GM06990 (cell line): ENCODE data around the gene TSACC.
"Not testable (repeated sequence)": the region's sequence is repeated elsewhere in the genome, so short reads cannot be mapped to it uniquely, and the experiment has no call there.

Experiments used
- DNase-seq: peaks from one replicate; pipeline ENCODE4 v3.0.0-alpha.2; 2011; ENCODE audit not compliant: insufficient read length; ENCODE audit errors: extremely low read depth
- H3K27me3 ChIP-seq: replicated peaks from 2 replicates; pipeline ENCODE4 v1.6.0; 2011; ENCODE audit warnings: low read length; ENCODE audit not compliant: control insufficient read depth, insufficient read depth
- H3K36me3 ChIP-seq: 2 replicates; pipeline ENCODE4 v1.5.1; 2011; ENCODE audit warnings: low read length; ENCODE audit not compliant: control insufficient read depth, insufficient read depth
- H3K4me3 ChIP-seq: replicated peaks from 2 replicates; pipeline ENCODE4 v1.5.1; 2011; ENCODE audit warnings: low read depth, mild to moderate bottlenecking, control low read depth, low read length
- TF ChIP-seq, protein P1 (sequence below): IDR thresholded peaks from 2 replicates; pipeline ENCODE4 v1.5.1; 2011; ENCODE audit warnings: low read length, control low read depth, mild to moderate bottlenecking, inconsistent platforms; ENCODE audit not compliant: insufficient read depth, poor library complexity, severe bottlenecking

Gene TSACC

DNA sequence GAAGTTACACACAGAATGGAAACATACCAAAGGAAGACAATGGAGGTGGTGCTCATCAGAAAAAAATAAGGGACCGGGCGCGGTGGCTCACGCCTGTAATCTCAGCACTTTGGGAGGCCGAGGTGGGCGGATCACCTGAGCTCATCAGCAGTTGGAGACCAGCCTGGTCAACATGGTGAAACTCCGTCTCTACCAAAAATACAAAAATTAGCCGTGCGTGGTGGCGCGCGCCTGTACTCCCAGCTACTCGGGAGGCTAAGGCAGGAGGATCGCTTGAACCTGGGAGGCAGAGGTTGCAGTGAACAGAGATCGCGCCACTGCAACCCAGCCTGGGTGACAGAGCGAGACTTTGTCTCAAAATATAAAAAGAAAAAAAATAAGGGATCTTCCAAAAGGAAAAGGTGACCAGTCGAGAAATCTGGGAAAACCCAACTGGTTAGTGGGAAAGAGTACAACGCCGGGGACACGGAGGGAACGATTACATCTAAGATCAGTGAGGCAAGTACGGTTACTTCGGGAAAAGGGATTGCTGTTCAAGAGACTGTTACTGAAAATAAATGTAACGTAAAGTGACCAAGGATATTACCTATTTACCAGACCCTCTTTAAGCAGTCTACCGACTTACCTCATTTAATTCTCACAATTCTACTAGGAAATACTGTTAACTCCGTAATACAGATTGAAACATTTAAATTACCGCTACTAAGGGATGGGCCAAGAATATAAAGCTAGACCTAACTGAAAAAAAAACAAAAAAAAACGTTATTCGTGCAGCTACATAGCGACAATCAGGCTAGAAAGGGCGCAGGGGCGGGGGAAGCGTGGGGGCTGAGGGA, 1.1 kb upstream of the TSACC start:
- DNase-seq, result no peak
- Histone ChIP-seq H3K27me3 (no peaks in the 10 kb centered on the region), H3K4me3 (peak overlapping the region; percentile 84), H3K36me3 (peaks cover 9% of the 10 kb centered on the region)
- TF ChIP-seq, protein P1, sequence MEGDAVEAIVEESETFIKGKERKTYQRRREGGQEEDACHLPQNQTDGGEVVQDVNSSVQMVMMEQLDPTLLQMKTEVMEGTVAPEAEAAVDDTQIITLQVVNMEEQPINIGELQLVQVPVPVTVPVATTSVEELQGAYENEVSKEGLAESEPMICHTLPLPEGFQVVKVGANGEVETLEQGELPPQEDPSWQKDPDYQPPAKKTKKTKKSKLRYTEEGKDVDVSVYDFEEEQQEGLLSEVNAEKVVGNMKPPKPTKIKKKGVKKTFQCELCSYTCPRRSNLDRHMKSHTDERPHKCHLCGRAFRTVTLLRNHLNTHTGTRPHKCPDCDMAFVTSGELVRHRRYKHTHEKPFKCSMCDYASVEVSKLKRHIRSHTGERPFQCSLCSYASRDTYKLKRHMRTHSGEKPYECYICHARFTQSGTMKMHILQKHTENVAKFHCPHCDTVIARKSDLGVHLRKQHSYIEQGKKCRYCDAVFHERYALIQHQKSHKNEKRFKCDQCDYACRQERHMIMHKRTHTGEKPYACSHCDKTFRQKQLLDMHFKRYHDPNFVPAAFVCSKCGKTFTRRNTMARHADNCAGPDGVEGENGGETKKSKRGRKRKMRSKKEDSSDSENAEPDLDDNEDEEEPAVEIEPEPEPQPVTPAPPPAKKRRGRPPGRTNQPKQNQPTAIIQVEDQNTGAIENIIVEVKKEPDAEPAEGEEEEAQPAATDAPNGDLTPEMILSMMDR, result no peak

DNA sequence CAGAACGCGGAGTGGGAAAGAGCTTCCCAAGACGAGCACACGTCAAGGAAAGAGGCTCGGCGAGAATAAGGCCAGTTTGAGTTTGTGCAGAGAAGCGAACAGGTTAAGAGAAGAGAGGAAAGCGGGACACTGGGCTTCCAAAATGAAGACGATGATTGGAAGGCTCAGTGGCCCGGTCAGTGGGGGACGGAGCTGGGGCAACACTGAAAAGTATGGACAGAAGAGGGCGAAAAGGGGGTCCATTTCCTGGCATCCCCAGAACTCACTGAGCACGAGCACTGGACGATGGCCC, 492 bp upstream of the TSACC start:
- DNase-seq, result no peak
- H3K27me3 ChIP-seq, result no peaks in the 10 kb centered on the region
- peak overlapping the region; percentile 84 for H3K4me3 ChIP-seq
- TF ChIP-seq, protein P1, result no peak
- peaks cover 9% of the 10 kb centered on the region for H3K36me3 ChIP-seq

DNA sequence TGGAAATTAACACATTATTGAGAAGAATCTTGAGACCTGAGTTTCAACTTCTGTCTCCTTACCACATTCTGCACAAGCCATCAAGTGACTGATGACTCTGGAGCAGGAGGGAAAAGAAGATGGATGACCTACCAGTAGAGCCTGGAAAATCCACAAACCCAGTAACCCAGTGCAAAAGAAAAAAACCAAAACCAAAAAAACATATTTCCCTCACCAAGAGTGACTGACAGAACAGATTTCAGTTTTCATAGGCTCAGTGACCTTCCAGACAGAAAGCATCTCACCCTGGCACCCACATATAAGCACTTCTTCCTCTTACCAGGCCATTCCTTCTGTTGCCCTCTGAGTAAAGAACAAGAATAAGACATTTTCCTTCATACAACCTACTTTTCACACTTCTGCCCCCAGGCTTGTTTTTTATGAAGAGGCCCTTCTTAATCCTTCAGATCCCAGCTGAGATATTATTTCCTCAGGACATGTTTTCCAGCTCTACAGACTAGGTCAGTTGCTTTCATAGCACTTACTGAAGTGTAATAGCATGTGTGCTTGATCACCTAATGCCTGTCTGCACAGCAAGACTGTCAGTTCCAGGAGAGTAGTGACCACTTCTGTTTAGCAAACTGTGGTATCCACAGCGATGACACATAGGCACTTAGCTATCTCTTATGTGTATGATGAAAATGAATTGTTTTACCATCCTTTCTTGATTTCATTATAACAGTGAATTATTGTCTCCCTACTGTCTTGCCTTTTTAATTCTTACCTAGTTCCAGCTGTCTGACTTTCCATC, 4.0 kb downstream of the TSACC start:
- no peaks in the 10 kb centered on the region for H3K36me3 ChIP-seq
- peaks cover 1% of the 10 kb centered on the region; the same call in 1 of the 2 replicates for H3K27me3 ChIP-seq
- DNase-seq, result no peak
- TF ChIP-seq, protein P1, result no peak
- H3K4me3 ChIP-seq, result no peak overlapping the region

DNA sequence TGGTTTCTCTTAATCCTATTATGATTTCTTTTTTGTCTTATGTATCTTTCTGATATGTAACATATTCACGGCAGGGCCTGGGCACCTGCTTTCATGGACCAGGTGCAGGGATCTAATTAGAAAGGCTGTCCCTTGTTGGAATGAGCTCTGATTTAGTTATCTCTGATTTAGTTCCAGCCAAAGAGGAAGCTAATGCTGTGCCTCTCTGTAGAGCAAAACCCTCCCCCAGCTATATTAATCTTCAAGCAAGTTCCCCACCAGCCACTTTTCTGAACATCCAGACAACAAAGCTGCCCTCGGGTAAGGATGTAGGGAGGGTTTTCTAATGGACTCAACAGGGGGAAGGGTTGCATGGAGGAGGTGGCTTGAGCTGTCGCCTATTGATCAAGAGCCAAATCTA, 6.1 kb downstream of the TSACC start:
- Histone ChIP-seq H3K4me3 (no peak overlapping the region), H3K36me3 (no peaks in the 10 kb centered on the region), H3K27me3 (peaks cover 1% of the 10 kb centered on the region)
- DNase-seq, result no peak
- TF ChIP-seq, protein P1, result no peak

DNA sequence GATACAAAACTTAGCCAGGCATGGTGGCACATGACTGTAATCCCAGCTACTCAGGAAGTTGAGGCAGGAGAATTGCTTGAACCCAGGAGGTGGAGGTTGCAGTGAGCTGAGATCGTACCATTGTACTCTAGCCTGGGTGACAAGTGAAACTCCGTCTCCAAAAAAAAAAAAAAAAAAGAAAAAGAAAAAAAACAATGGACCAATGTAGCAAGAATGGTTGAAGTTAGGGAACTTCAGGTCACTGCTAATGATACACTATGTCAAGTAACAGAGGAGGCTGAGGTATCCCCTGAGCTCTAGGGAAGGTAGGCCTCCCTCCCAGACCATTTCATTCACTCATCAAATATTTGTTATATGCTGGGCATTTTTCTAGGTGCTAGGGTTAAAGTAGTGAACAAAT, 7.7 kb downstream of the TSACC start:
- not testable (repeated sequence) for DNase-seq, H3K27me3 ChIP-seq, H3K4me3 ChIP-seq, H3K36me3 ChIP-seq

DNA sequence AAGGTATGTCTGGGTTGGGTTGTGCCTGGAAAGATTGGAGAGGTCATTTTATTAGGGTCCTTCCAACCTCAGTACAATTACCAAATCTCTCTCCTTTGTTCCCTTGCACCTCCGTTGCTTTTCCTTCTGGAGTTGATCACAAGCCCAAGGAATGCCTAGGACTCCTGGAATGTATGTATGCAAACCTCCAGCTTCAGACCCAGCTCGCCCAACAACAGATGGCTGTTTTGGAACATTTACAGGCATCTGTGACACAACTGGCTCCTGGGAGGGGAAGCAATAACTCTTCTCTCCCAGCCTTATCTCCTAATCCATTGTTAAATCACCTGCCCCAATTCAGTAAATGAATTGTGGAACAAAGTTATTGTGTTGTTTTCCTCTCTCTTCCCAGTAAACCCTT, 8.3 kb downstream of the TSACC start:
- H3K27me3 ChIP-seq, result peaks cover 1% of the 10 kb centered on the region
- H3K36me3 ChIP-seq, result no peaks in the 10 kb centered on the region
- TF ChIP-seq, protein P1, result no peak
- no peak for DNase-seq
- H3K4me3 ChIP-seq, result no peak overlapping the region
